Spleen (tissue), 11 donors: ENCODE results near the gene CBL. TPM values are rescaled to one million over a fixed set of nuclear protein-coding genes. Genes with fewer than 3 reads are reported as not detected.

Experiments used
- DNase-seq: peaks from one replicate; pipeline ENCODE4 v3.0.0-alpha.2; 2020
- H3K27ac ChIP-seq, 8 donors: fragments of 200-600 bp; sonication (generic) in 7 of 8; 1 replicate in 4 of 8; 2 replicates in 4 of 8; pipeline versions ENCODE4 v1.5.0 to v1.8.0; 2016 to 2021; ENCODE audit warnings: inconsistent platforms in 4 of 8, mild to moderate bottlenecking in 4 of 8, moderate library complexity in 1 of 8
- H3K27me3 ChIP-seq, 7 donors: fragments of 200-600 bp; sonication (generic) in 6 of 7; replicated peaks in 1 of 7; 1 replicate in 4 of 7; 2 replicates in 3 of 7; pipeline versions ENCODE4 v1.5.0 to v1.8.0; 2016 to 2021; ENCODE audit warnings: inconsistent platforms in 3 of 7, mild to moderate bottlenecking in 1 of 7
- H3K36me3 ChIP-seq, 6 donors: fragments of 200-600 bp; sonication (generic) in 5 of 6; 1 replicate in 4 of 6; 2 replicates in 2 of 6; pipeline versions ENCODE4 v1.5.0 to v1.8.0; 2016 to 2021; ENCODE audit warnings: inconsistent platforms in 2 of 6
- H3K4me1 ChIP-seq, 6 donors: fragments of 200-600 bp; sonication (generic) in 5 of 6; 1 replicate in 3 of 6; 2 replicates in 3 of 6; pipeline versions ENCODE4 v1.5.0 to v1.8.0; 2016 to 2021; ENCODE audit warnings: inconsistent platforms in 3 of 6
- H3K4me3 ChIP-seq, 8 donors: fragments of 200-600 bp; sonication (generic) in 7 of 8; 1 replicate in 4 of 8; 2 replicates in 4 of 8; pipeline versions ENCODE4 v1.5.0 to v1.8.0; 2016 to 2021; ENCODE audit warnings: inconsistent platforms in 4 of 8, mild to moderate bottlenecking in 4 of 8, moderate library complexity in 2 of 8
- H3K9me3 ChIP-seq, 8 donors: fragments of 200-600 bp; sonication (generic) in 7 of 8; 1 replicate in 4 of 8; 2 replicates in 4 of 8; pipeline versions ENCODE4 v1.5.0 to v1.8.0; 2016 to 2021; ENCODE audit warnings: inconsistent platforms in 4 of 8
- CTCF ChIP-seq, 11 experiments: fragments of 200-600 bp in 7 of 11; fragments of 450-650 bp in 4 of 11; sonication (generic) in 4 of 11; IDR thresholded peaks in 8 of 11; conservative IDR thresholded peaks in 3 of 11; 1 replicate in 7 of 11; 2 replicates in 4 of 11; pipeline versions ENCODE4 v1.4.0 to v1.8.0; 2016 to 2021; ENCODE audit warnings: antibody characterized with exemption in 11 of 11, inconsistent platforms in 4 of 11, mild to moderate bottlenecking in 1 of 11
- POLR2A ChIP-seq, 3 donors: fragments of 450-650 bp; IDR thresholded peaks; one replicate each; pipeline ENCODE4 v1.5.1; 2017; ENCODE audit warnings: antibody characterized with exemption in 3 of 3, mild to moderate bottlenecking in 1 of 3
- POLR2AphosphoS5 ChIP-seq, 3 donors: sonication (generic); formaldehyde crosslinking; IDR thresholded peaks; one replicate each; pipeline ENCODE4 v1.5.1; 2017; ENCODE audit warnings: antibody characterized with exemption in 3 of 3
- WGBS, 5 donors: extraction: QIAGEN DNeasy Blood & Tissue Kit in 3 of 5; methylation state at CpG; one replicate each; pipeline versions ENCODE4 v1.1.5 to v1.1.7; 2013 to 2018; 5-methylcytosine and 5-hydroxymethylcytosine counted together
- intact Hi-C: fragments of 100-400 bp; cut with DNase I; formaldehyde crosslinking; loops from one replicate; pipeline ENCODE4 v1.15.0; 2023; ENCODE audit warnings: low total_unique reads
- polyA plus RNA-seq, 3 donors: library from polyadenylated mRNA; stranded (reverse); fragments of 200-250 nt; gene quantifications; one replicate each; pipeline ENCODE4 v1.2.1, GENCODE V29; 2013
- total RNA-seq, 7 donors: library from RNA; depleted of rRNA in 3 of 7; stranded (reverse); fragments of >200 nt in 3 of 7; fragmentation: NEBNext Ultra II Directional in 4 of 7; extraction: Animal tissue kit (Norgen Biotek cat#: 25700) in 4 of 7; gene quantifications; one replicate each; pipeline versions ENCODE4 v1.1.0 to v1.2.1, GENCODE V29; 2016 to 2021
- donor health status: healthy with polysubstance abuse.
- donor health status: DM: no; HTN: no; CAD: no; lungs with moderate emphysema.
- donor health status: DM: no; HTN: no; CAD: no.
- donor health status: Bipolar disorder and iron deficiency.
- donor health status: healthy.
- donor health status: DM: no; HTN: no; CAD: no.
- donor health status: DM: yes; HTN: yes; CAD: no.

The CBL gene
- total and polyA plus RNA-seq, 10 donors = 9.4 to 56.3 (median 45.8) TPM

GRCh38 chr11:119319136-119319699 lies 113.1 kb downstream of the CBL start:
- WGBS, 5 donors = 67 to 91% (median 70%) methylated on average over 6 to 8 of the region's 8 CpGs
- intact Hi-C loops = no loop called here
- Histone ChIP-seq H3K36me3 (peaks cover 0 to 9% (median 0%) of the 10 kb centered on the region in 6 donors), H3K9me3 (no peaks in the 10 kb centered on the region), H3K27ac (peak overlapping the region; percentile 54 to 86 (median 76)), H3K27me3 (peaks cover 0 to 78% (median 31%) of the 10 kb centered on the region in 7 donors), H3K4me1 (peaks cover 21 to 93% (median 83%) of the 10 kb centered on the region in 6 donors), H3K4me3 (peak overlapping the region in 1 of 8 donors; percentile 4)
- TF ChIP-seq POLR2AphosphoS5 (IDR thresholded peaks at IDR 0.05) (no peak), CTCF (IDR thresholded peaks at IDR 0.05 in 8 of 11, conservative IDR thresholded peaks at IDR 0.05 in 3 of 11) (no peak), POLR2A (IDR thresholded peaks at IDR 0.05) (no peak)
- DNase-seq = no peak

- no peak for DNase-seq
- Histone ChIP-seq H3K27me3 (peaks cover 0 to 73% (median 29%) of the 10 kb centered on the region in 7 donors), H3K36me3 (peaks cover 0 to 4% (median 0%) of the 10 kb centered on the region in 6 donors), H3K9me3 (no peaks in the 10 kb centered on the region), H3K4me1 (peaks cover 21 to 90% (median 80%) of the 10 kb centered on the region in 6 donors), H3K27ac (peak overlapping the region; percentile 15 to 86 (median 80)), H3K4me3 (peak overlapping the region in 1 of 8 donors; percentile 77)
- TF ChIP-seq CTCF (IDR thresholded peaks at IDR 0.05 in 8 of 11, conservative IDR thresholded peaks at IDR 0.05 in 3 of 11) (no peak), POLR2A (IDR thresholded peaks at IDR 0.05) (no peak), POLR2AphosphoS5 (IDR thresholded peaks at IDR 0.05) (peak in 2 of 3 donors; percentile 30 to 38)
- intact Hi-C loops = no loop called here
- 37 to 72% (median 49%) methylated on average over 11 of the region's 11 CpGs for WGBS, 5 donors
Measured at GRCh38 chr11:119319700-119320239, 113.6 kb downstream of the CBL start.

- H3K9me3 ChIP-seq = no peaks in the 10 kb centered on the region
- no peak for DNase-seq
- WGBS, 5 donors = 41 to 47% (median 42%) methylated on average over 16 to 17 of the region's 17 CpGs
- H3K4me1 ChIP-seq = peaks cover 21 to 85% (median 75%) of the 10 kb centered on the region in 6 donors
- no peak for TF ChIP-seq CTCF (IDR thresholded peaks at IDR 0.05 in 8 of 11, conservative IDR thresholded peaks at IDR 0.05 in 3 of 11)
- TF ChIP-seq POLR2A (IDR thresholded peaks at IDR 0.05) = no peak
- no peak for TF ChIP-seq POLR2AphosphoS5 (IDR thresholded peaks at IDR 0.05)
- intact Hi-C loops = no loop called here
- H3K27me3 ChIP-seq = peaks cover 0 to 67% (median 24%) of the 10 kb centered on the region in 7 donors
- peak overlapping the region; percentile 49 to 86 (median 80) for H3K27ac ChIP-seq
- no peaks in the 10 kb centered on the region for H3K36me3 ChIP-seq
- H3K4me3 ChIP-seq = peak overlapping the region in 7 of 8 donors; percentile 36 to 77 (median 49)
Measured at GRCh38 chr11:119320240-119320775, 114.2 kb downstream of the CBL start.
